DND-41 (cell line): Measurements from ENCODE around the gene RFXAP.

Experiments
- EZH2 ChIP-seq: IDR thresholded peaks from 3 replicates; pipeline ENCODE4 v1.6.1; 2012; ENCODE audit warnings: borderline replicate concordance, low read depth, mild to moderate bottlenecking, moderate library complexity, low read length, inconsistent platforms; ENCODE audit not compliant: severe bottlenecking
- TF ChIP-seq, protein P1 (sequence below): IDR thresholded peaks from 2 replicates; pipeline ENCODE4 v1.5.1; 2012; ENCODE audit warnings: borderline replicate concordance, low read length, moderate library complexity, mild to moderate bottlenecking; ENCODE audit not compliant: poor library complexity, severe bottlenecking; ENCODE audit errors: extremely low read depth

DNA sequence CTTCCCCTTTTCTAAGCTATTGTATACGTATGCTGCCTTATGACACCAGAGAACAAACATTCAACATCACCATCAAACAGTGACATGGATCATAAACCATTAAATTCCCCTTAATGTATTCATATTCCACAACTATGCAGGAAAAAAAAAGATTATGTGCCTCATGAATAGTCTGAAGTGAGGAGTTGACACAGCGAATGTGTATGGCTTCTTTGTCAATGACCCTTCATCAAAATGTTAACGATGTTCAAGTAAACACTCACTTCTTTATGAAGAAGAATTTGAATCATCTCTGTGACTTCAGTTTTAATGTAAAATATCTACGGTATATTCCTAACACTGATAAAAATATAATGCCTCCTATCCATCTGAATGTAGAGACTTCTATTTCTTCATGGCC is 56.4 kb downstream of the RFXAP start:
- TF ChIP-seq, protein P1, sequence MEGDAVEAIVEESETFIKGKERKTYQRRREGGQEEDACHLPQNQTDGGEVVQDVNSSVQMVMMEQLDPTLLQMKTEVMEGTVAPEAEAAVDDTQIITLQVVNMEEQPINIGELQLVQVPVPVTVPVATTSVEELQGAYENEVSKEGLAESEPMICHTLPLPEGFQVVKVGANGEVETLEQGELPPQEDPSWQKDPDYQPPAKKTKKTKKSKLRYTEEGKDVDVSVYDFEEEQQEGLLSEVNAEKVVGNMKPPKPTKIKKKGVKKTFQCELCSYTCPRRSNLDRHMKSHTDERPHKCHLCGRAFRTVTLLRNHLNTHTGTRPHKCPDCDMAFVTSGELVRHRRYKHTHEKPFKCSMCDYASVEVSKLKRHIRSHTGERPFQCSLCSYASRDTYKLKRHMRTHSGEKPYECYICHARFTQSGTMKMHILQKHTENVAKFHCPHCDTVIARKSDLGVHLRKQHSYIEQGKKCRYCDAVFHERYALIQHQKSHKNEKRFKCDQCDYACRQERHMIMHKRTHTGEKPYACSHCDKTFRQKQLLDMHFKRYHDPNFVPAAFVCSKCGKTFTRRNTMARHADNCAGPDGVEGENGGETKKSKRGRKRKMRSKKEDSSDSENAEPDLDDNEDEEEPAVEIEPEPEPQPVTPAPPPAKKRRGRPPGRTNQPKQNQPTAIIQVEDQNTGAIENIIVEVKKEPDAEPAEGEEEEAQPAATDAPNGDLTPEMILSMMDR: no peak
- TF ChIP-seq EZH2: no peak
